ENCODE measurements around the gene LAPTM4A. TPM values are rescaled to one million over a fixed set of nuclear protein-coding genes. Genes with fewer than 3 reads are reported as not detected.

LAPTM4A gene
- total RNA-seq, 4 donors from 2014 or later: 88.8 to 159 (median 128) TPM

GRCh38 chr2:20008703-20009102 lies 42.7 kb downstream of the LAPTM4A start:
- Histone ChIP-seq H3K27me3 (peaks cover 21% of the 10 kb centered on the region), H3K36me3 (no peaks in the 10 kb centered on the region), H3K4me3 (no peak overlapping the region), H3K4me1 (peaks cover 13% of the 10 kb centered on the region), H3K9me3 (no peaks in the 10 kb centered on the region), H3K27ac (no peak overlapping the region)
- TF ChIP-seq EP300 (IDR thresholded peaks at IDR 0.05): no peak
- TF ChIP-seq POLR2AphosphoS5 (IDR thresholded peaks at IDR 0.05): no peak
- TF ChIP-seq POLR2A (IDR thresholded peaks at IDR 0.05): no peak
- no peak for TF ChIP-seq CTCF (IDR thresholded peaks at IDR 0.05)
- DNase-seq (ENCODE audit: low spot score in 2 of 2): no peak
- WGBS: 81% methylated on average over 5 of the region's 5 CpGs

GRCh38 chr2:20005891-20006470 lies 45.4 kb downstream of the LAPTM4A start:
- TF ChIP-seq CTCF (IDR thresholded peaks at IDR 0.05) (no peak), POLR2A (IDR thresholded peaks at IDR 0.05) (no peak), EP300 (IDR thresholded peaks at IDR 0.05) (no peak), POLR2AphosphoS5 (IDR thresholded peaks at IDR 0.05) (no peak)
- Histone ChIP-seq H3K27ac (no peak overlapping the region), H3K27me3 (peaks cover 5% of the 10 kb centered on the region), H3K4me1 (no peaks in the 10 kb centered on the region), H3K9me3 (no peaks in the 10 kb centered on the region), H3K4me3 (no peak overlapping the region), H3K36me3 (no peaks in the 10 kb centered on the region)
- 83% methylated on average over 7 of the region's 17 CpGs for WGBS
- no peak for DNase-seq (ENCODE audit: low spot score in 2 of 2)

- WGBS: 94% methylated on average over 10 of the region's 10 CpGs
- H3K4me1 ChIP-seq: no peaks in the 10 kb centered on the region
- H3K36me3 ChIP-seq: no peaks in the 10 kb centered on the region
- no peaks in the 10 kb centered on the region for H3K9me3 ChIP-seq
- H3K27me3 ChIP-seq: peaks cover 5% of the 10 kb centered on the region
- TF ChIP-seq POLR2AphosphoS5 (IDR thresholded peaks at IDR 0.05): no peak
- no peak for TF ChIP-seq EP300 (IDR thresholded peaks at IDR 0.05)
- no peak for TF ChIP-seq POLR2A (IDR thresholded peaks at IDR 0.05)
- TF ChIP-seq CTCF (IDR thresholded peaks at IDR 0.05): no peak
- no peak for DNase-seq (ENCODE audit: low spot score in 2 of 2)
- H3K27ac ChIP-seq: no peak overlapping the region
- H3K4me3 ChIP-seq: no peak overlapping the region
Observed at GRCh38 chr2:20005067-20005627, 46.3 kb downstream of the LAPTM4A start.

- H3K27me3 ChIP-seq: peaks cover 3% of the 10 kb centered on the region
- no peaks in the 10 kb centered on the region for H3K9me3 ChIP-seq
- DNase-seq (ENCODE audit: low spot score in 2 of 2): no peak
- 85% methylated on average over 2 of the region's 2 CpGs for WGBS
- no peak overlapping the region for H3K4me3 ChIP-seq
- H3K36me3 ChIP-seq: no peaks in the 10 kb centered on the region
- H3K27ac ChIP-seq: no peak overlapping the region
- no peaks in the 10 kb centered on the region for H3K4me1 ChIP-seq
- no peak for TF ChIP-seq POLR2AphosphoS5 (IDR thresholded peaks at IDR 0.05)
Observed at GRCh38 chr2:20001361-20001863, 50.0 kb downstream of the LAPTM4A start.

- peaks cover 3% of the 10 kb centered on the region for H3K27me3 ChIP-seq
- H3K4me3 ChIP-seq: no peak overlapping the region
- no peak for DNase-seq (ENCODE audit: low spot score in 2 of 2)
Observed at GRCh38 chr2:19993731-19994130, 57.7 kb downstream of the LAPTM4A start.

More at GRCh38 chr2:19993731-19994130, 57.7 kb downstream of the LAPTM4A start:
- Histone ChIP-seq H3K4me1 (peaks cover 15% of the 10 kb centered on the region), H3K36me3 (no peaks in the 10 kb centered on the region), H3K9me3 (no peaks in the 10 kb centered on the region), H3K27ac (no peak overlapping the region)
- no peak for TF ChIP-seq POLR2AphosphoS5 (IDR thresholded peaks at IDR 0.05)
- no peak for TF ChIP-seq CTCF (IDR thresholded peaks at IDR 0.05)
- no peak for TF ChIP-seq POLR2A (IDR thresholded peaks at IDR 0.05)
- TF ChIP-seq EP300 (IDR thresholded peaks at IDR 0.05): no peak
